WTC11 (cell line): ENCODE data around the gene DAPK1. TPM values are rescaled to one million over a fixed set of nuclear protein-coding genes. Genes with fewer than 3 reads are reported as not detected.

Experiments used
- ATAC-seq: fragments of 200-7000 bp; cut with Tn5 transposase; 2 replicates; pipeline ENCODE4 v1.10.0; 2021; ENCODE audit warnings: mild to moderate bottlenecking, moderate library complexity
- CTCF ChIA-PET: fragments of 300-600 bp; sonication (Branson Sonifier 250); formaldehyde crosslinking; loops from one replicate; lab custom pipeline; 2021; ENCODE audit warnings: antibody characterized with exemption; lab: Charles Lee
- POLR2A ChIA-PET: fragments of 350-600 bp; sonication (Branson Sonifier 250); formaldehyde crosslinking; loops from one replicate; lab custom pipeline; 2021; ENCODE audit warnings: antibody characterized with exemption; lab: Charles Lee
- DNase-seq: peaks from one replicate; pipeline ENCODE4 v3.0.0; 2021; ENCODE audit warnings: low spot score
- H3K27ac Mint-ChIP-seq: 2 replicates; pipeline ENCODE4 v1.8.0; 2021; ENCODE audit warnings: mixed read lengths
- H3K27me3 Mint-ChIP-seq: 2 replicates; pipeline ENCODE4 v1.8.0; 2021; ENCODE audit warnings: low read depth, mild to moderate bottlenecking, moderate library complexity, mixed read lengths
- H3K36me3 Mint-ChIP-seq: 2 replicates; pipeline ENCODE4 v1.8.0; 2021; ENCODE audit warnings: mixed read lengths
- H3K4me1 Mint-ChIP-seq: 2 replicates; pipeline ENCODE4 v1.8.0; 2022; ENCODE audit warnings: mixed read lengths
- H3K4me3 Mint-ChIP-seq: 2 replicates; pipeline ENCODE4 v1.8.0; 2021; ENCODE audit warnings: mild to moderate bottlenecking, moderate library complexity, mixed read lengths
- H3K9me3 Mint-ChIP-seq: 2 replicates; pipeline ENCODE4 v1.8.0; 2021; ENCODE audit warnings: mixed read lengths
- AFF4 ChIP-seq: sonication (generic); formaldehyde crosslinking; IDR thresholded peaks from 2 replicates; pipeline ENCODE4 v1.8.1; 2023; ENCODE audit warnings: mild to moderate bottlenecking, missing genetic modification reagents, borderline replicate concordance
- ARID4B ChIP-seq: sonication (generic); formaldehyde crosslinking; IDR thresholded peaks from 2 replicates; pipeline ENCODE4 v1.8.0; 2023; ENCODE audit warnings: missing genetic modification reagents, mild to moderate bottlenecking, borderline replicate concordance
- ATF1 ChIP-seq: sonication (generic); formaldehyde crosslinking; IDR thresholded peaks from 2 replicates; pipeline ENCODE4 v1.8.1; 2023; ENCODE audit warnings: mild to moderate bottlenecking, moderate library complexity, missing genetic modification reagents
- CREB1 ChIP-seq: sonication (generic); formaldehyde crosslinking; IDR thresholded peaks from 2 replicates; pipeline ENCODE4 v1.8.0; 2023; ENCODE audit warnings: mild to moderate bottlenecking, missing genetic modification reagents
- FOXJ3 ChIP-seq: sonication (generic); formaldehyde crosslinking; IDR thresholded peaks from 2 replicates; pipeline ENCODE4 v1.9.0; 2021; ENCODE audit warnings: missing genetic modification reagents, mild to moderate bottlenecking, borderline replicate concordance
- GABPB1 ChIP-seq: sonication (generic); formaldehyde crosslinking; IDR thresholded peaks from 2 replicates; pipeline ENCODE4 v1.8.1; 2023; ENCODE audit warnings: mild to moderate bottlenecking, missing genetic modification reagents
- GRHL2 ChIP-seq: fragments of 250-450 bp; sonication (Bioruptor Pico); IDR thresholded peaks from 2 replicates; pipeline ENCODE4 v1.8.0; 2022; ENCODE audit warnings: mild to moderate bottlenecking, moderate library complexity; ENCODE audit not compliant: insufficient replicate concordance, severe bottlenecking
- JAZF1 ChIP-seq: fragments of 250-450 bp; sonication (Bioruptor Pico); IDR thresholded peaks from 2 replicates; pipeline ENCODE4 v1.9.0; 2021; ENCODE audit warnings: moderate library complexity, mild to moderate bottlenecking, inconsistent platforms
- MXD4 ChIP-seq: fragments of 250-450 bp; sonication (Bioruptor Pico); IDR thresholded peaks from 2 replicates; pipeline ENCODE4 v1.8.0; 2021; ENCODE audit warnings: mild to moderate bottlenecking, moderate library complexity, borderline replicate concordance
- TCF7 ChIP-seq: sonication (generic); formaldehyde crosslinking; IDR thresholded peaks from 2 replicates; pipeline ENCODE4 v1.8.0; 2022; ENCODE audit warnings: mild to moderate bottlenecking, low read depth, missing genetic modification reagents, moderate library complexity
- TP53 ChIP-seq: sonication (generic); formaldehyde crosslinking; IDR thresholded peaks from 2 replicates; pipeline ENCODE4 v1.8.1; 2023; ENCODE audit warnings: mild to moderate bottlenecking, missing genetic modification reagents
- ZBTB43 ChIP-seq: sonication (generic); formaldehyde crosslinking; IDR thresholded peaks from 2 replicates; pipeline ENCODE4 v1.8.1; 2023; ENCODE audit warnings: mild to moderate bottlenecking, missing genetic modification reagents
- ZNF121 ChIP-seq: sonication (generic); formaldehyde crosslinking; IDR thresholded peaks from 2 replicates; pipeline ENCODE4 v1.8.0; 2023; ENCODE audit warnings: missing genetic modification reagents
- ZNF138 ChIP-seq: sonication (generic); formaldehyde crosslinking; conservative IDR thresholded peaks from 2 replicates; pipeline ENCODE4 v1.8.1; 2022; ENCODE audit warnings: mild to moderate bottlenecking, moderate library complexity, missing genetic modification reagents
- ZNF263 ChIP-seq: sonication (generic); formaldehyde crosslinking; IDR thresholded peaks from 2 replicates; pipeline ENCODE4 v1.8.1; 2022; ENCODE audit warnings: low read depth, mild to moderate bottlenecking, moderate library complexity, missing genetic modification reagents
- ZNF317 ChIP-seq: sonication (generic); formaldehyde crosslinking; IDR thresholded peaks from 2 replicates; pipeline ENCODE4 v1.8.1; 2023; ENCODE audit warnings: low read depth, mild to moderate bottlenecking, moderate library complexity, missing genetic modification reagents, borderline replicate concordance
- ZNF425 ChIP-seq: fragments of 250-450 bp; sonication (Bioruptor Pico); conservative IDR thresholded peaks from 2 replicates; pipeline ENCODE4 v1.9.0; 2021; ENCODE audit warnings: mild to moderate bottlenecking
- ZNF532 ChIP-seq: fragments of 250-450 bp; sonication (Bioruptor Pico); IDR thresholded peaks from 2 replicates; pipeline ENCODE4 v1.9.0; 2021; ENCODE audit warnings: mild to moderate bottlenecking, borderline replicate concordance
- ZSCAN18 ChIP-seq: fragments of 250-450 bp; sonication (Bioruptor Pico); IDR thresholded peaks from 2 replicates; pipeline ENCODE4 v2.1.2; 2022; ENCODE audit warnings: mild to moderate bottlenecking, moderate library complexity
- total RNA-seq: library from RNA; stranded (reverse); gene quantifications from 3 replicates; pipeline ENCODE4 v1.2.3, GENCODE V29; 2021

Gene DAPK1
- total RNA-seq, 1 experiment from 2014 or later, result 129 TPM

- no peak for TF ChIP-seq ZNF425 (CRISPR knock-in tag)
- no peak for TF ChIP-seq ZNF263
- no peak for TF ChIP-seq ATF1 (CRISPR knock-in tag)
- no peak for TF ChIP-seq ZNF121 (CRISPR knock-in tag)
- no peak for TF ChIP-seq GRHL2 (CRISPR knock-in tag)
- TF ChIP-seq ZBTB43, result no peak
- no peak for TF ChIP-seq TCF7 (CRISPR knock-in tag)
- TF ChIP-seq ARID4B, result no peak
- no peak for TF ChIP-seq AFF4 (CRISPR knock-in tag)
- no peak for TF ChIP-seq ZSCAN18 (CRISPR knock-in tag)
- no peak for TF ChIP-seq TP53 (CRISPR knock-in tag)
- TF ChIP-seq MXD4 (CRISPR knock-in tag), result no peak
- no peak for TF ChIP-seq ZNF317 (CRISPR knock-in tag)
These were observed 132.6 kb downstream of the DAPK1 start (continued) for GRCh38 chr9:87630266-87630665.

GRCh38 chr9:87630846-87631245, 133.2 kb downstream of the DAPK1 start:
- peaks cover 48% of the 10 kb centered on the region for H3K36me3 Mint-ChIP-seq
- peaks cover 11% of the 10 kb centered on the region for H3K9me3 Mint-ChIP-seq
- no peak for DNase-seq
- peaks cover 12% of the 10 kb centered on the region for H3K4me1 Mint-ChIP-seq
- no peak overlapping the region for H3K27ac Mint-ChIP-seq
- H3K4me3 Mint-ChIP-seq, result no peak overlapping the region
- ChIA-PET CTCF (no interaction called here), POLR2A (no interaction called here)
- no peaks in the 10 kb centered on the region for H3K27me3 Mint-ChIP-seq
- ATAC-seq, result no peak
- TF ChIP-seq ZNF138, result no peak
- no peak for TF ChIP-seq ZNF532 (CRISPR knock-in tag)
- no peak for TF ChIP-seq FOXJ3 (CRISPR knock-in tag)
- no peak for TF ChIP-seq TP53 (CRISPR knock-in tag)
- TF ChIP-seq JAZF1 (CRISPR knock-in tag), result no peak
- no peak for TF ChIP-seq CREB1 (CRISPR knock-in tag)
- no peak for TF ChIP-seq GRHL2 (CRISPR knock-in tag)
- TF ChIP-seq GABPB1, result no peak
